ENCODE measurements around the gene MGAT3.

- TF ChIP-seq FOXK2 (IDR thresholded peaks at IDR 0.05) (no peak), SUZ12 (IDR thresholded peaks at IDR 0.05) (no peak), TARDBP (IDR thresholded peaks at IDR 0.05) (no peak), FOXA1 (IDR thresholded peaks at IDR 0.05) (no peak), CTBP1 (IDR thresholded peaks at IDR 0.05; ENCODE audit: borderline replicate concordance) (no peak), FOXM1 (IDR thresholded peaks at IDR 0.05; ENCODE audit: borderline replicate concordance) (no peak), ELF4 (IDR thresholded peaks at IDR 0.05) (no peak), ARNT (IDR thresholded peaks at IDR 0.05) (no peak), SP1 (IDR thresholded peaks at IDR 0.05) (no peak), BHLHE40 (IDR thresholded peaks at IDR 0.05; ENCODE audit: borderline replicate concordance) (no peak), PKNOX1 (IDR thresholded peaks at IDR 0.05) (no peak), NFRKB (IDR thresholded peaks at IDR 0.05) (no peak), ZNF384 (IDR thresholded peaks at IDR 0.05) (no peak), L3MBTL2 (conservative IDR thresholded peaks at IDR 0.05) (no peak)
Measured at GRCh38 chr22:39429186-39429585, 27.6 kb upstream of the MGAT3 start.
